Left cardiac atrium (tissue), 4 donors: ENCODE results near the gene IL6ST. TPM values are rescaled to one million over a fixed set of nuclear protein-coding genes. Genes with fewer than 3 reads are reported as not detected.
A peak's percentile ranks its signal among the peaks of the same experiment; 100 is the strongest.

Experiments used
- ATAC-seq, 2 donors: fragments of 200-7000 bp; cut with Tn5 transposase; one replicate each; pipeline ENCODE4 v1.9.1; 2020; ENCODE audit warnings: mild to moderate bottlenecking in 2 of 2, moderate library complexity in 2 of 2
- DNase-seq: peaks from one replicate; pipeline ENCODE4 v3.0.0-alpha.2; 2020
- intact Hi-C, 2 donors: fragments of 100-400 bp; cut with DNase I; formaldehyde crosslinking; loops; one replicate each; pipeline versions ENCODE4 v1.14.1 to v1.15.1; 2022 to 2023
- total RNA-seq, 2 donors: library from RNA; stranded (reverse); fragmentation: NEBNext Ultra II Directional; extraction: Animal tissue kit (Norgen Biotek cat#: 25700); gene quantifications; one replicate each; pipeline ENCODE4 v1.2.1, GENCODE V29; 2021
- donor health status: DM: no; HTN: yes; CAD: no.
- donor health status: DM: no; HTN: yes; CAD: no; lungs with severe emphysema.
- donor health status: DM: yes; HTN: yes; CAD: no.
- donor health status: Dilated cardiomyopathy.

IL6ST gene
- total RNA-seq, 2 donors from 2014 or later: 204 to 261 TPM

DNA sequence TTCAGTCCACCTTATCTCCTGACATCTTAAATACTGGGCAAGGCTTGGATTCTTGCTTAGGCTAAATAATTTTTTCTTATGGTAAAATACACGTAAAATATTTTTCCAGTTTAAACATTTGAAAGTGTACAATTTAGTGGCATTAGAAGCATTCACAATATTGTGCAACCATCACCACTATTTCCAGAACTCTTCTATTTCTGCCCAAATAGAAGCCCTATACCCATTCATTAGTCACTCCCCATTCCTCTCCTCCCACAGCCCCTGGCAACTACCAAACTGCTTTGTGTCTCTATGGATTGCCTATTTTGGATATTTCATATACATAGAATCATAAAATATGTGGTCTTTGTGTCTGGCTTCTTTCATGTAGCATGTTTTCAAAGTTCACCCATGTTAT is 86.0 kb downstream of the IL6ST start:
- intact Hi-C loops: no loop called here
- ATAC-seq (no peak), DNase-seq (no peak)

DNA sequence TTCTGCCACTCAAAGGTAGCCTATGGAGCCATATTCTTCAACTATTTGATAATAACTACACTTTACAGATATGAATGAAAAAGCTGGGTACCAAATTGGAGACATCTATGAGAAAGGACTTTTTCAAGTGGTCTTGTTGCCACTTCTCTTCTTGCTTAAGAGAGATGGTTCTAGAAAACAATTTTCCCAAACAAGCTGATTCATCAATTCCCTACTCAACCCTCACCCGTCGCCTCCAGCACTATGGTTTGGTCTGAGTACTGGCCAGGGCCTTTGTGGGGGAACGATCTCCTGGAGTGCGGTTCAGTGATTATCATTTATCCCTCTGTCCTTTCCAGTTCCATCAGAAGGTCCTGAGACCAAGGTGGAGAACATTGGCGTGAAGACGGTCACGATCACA is 86.8 kb downstream of the IL6ST start:
- intact Hi-C loops: no loop called here
- no peak for DNase-seq
- ATAC-seq: no peak

DNA sequence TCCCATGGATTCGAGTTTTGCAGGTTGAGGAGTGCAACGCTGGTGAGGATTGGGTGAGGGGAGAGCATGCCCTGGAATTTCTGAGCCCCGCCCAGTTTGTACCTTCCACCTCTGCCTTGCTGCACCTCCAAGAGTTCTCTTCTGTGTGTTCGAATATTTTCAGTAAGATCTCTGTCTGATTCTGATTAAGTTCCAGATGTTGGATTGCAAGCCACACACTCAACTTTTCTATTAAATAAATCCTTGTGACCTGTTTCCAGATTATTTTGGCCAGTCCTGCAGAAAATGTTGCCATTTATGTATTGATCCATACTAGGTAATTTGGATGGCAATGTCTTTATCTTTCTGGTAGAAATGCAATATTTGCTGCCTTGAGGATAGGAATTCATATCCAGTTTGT is 89.5 kb downstream of the IL6ST start:
- ATAC-seq: no peak
- DNase-seq: no peak
- intact Hi-C loops: no loop called here

DNA sequence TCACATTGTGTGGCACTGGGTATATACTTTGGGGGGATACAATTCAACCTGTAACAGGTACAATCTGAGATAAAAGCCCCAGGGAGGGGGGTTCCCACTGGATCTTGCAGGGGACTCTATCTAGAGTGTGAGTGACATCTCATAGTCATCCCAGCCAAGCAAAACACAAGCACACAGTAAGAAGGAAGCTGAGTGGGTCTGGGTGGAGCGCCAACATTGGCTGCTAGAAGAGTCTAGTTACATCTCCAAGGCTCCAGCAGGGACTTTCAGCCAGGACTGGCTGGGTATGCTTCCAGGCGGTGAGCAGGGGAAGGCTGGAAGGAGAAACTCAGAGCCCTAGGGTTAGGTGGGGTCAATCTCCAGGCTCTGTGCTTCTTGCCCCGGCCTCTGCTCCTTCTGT is 90.6 kb downstream of the IL6ST start:
- DNase-seq (peak; percentile 68), ATAC-seq (peak; percentile 50 to 82)
- intact Hi-C loops: no loop called here

DNA sequence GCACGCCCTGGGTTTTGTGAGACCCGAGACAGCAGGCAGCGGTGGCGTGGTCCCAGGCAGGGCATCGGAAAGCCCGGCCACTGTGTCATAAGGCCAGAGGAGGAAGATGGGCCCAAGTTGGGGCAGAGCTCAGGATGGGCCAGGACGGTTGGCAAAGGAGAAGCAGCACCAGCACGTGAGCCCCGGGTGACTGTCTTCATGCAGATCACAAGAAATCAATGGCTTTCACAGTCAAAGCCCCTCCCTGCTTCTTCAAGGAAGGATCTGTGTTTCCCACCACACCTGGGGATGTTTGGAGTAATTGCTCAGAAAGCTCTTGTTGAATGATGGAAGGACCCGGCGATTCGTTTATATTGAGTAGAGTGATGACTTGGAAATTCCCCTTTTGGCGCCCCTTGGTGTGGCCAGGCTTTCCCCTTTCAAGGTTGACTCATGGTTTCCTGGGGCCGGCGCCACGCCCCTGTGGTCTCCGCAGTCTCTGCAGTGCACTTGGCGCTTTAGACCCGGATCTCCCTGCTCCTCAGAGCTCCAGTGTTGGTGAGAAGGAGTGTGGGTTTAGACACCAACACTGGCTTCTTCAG is 91.6 kb downstream of the IL6ST start:
- peak in 1 of 2 donors; percentile 62 for ATAC-seq
- DNase-seq: peak; percentile 36
- intact Hi-C loops: no loop called here

DNA sequence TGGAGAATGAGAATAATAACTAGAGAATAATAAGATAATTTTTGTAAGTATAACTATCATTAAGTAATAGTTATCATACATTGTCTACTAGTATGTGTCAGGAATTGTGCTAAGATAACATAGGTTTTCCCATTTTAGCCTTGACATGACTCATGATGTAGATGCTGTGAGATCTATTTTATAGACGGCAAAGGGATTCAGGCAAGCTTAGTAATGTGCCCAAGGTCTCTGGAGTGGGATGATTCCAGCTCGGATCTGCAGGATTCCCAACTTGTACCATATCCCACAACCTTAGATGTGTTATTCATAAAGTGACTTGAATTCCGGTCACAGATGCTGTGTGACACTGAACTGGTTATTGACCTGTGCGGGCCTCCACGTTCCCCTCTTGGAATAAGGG is 92.1 kb downstream of the IL6ST start:
- no peak for ATAC-seq
- no peak for DNase-seq
- intact Hi-C loops: no loop called here

DNA sequence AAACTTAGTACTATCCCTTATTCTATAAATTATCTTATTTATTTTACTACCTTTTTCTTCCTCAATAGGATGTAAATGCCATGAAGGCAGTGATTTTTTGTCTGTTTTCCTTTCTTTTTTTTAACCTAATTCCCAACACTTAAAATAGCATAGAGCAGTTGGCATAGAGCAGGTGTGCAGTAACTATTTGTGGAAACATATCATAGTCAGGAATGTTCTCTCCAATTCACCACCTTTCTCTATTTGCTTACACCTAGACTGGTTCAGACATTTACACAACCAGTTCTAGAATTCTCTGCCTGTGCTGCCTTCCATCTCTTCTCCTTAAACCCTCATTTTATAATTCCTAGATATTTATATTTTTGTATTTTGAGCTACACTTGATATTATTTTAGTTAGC is 94.0 kb downstream of the IL6ST start:
- ATAC-seq: no peak
- DNase-seq: no peak
- intact Hi-C loops: no loop called here

DNA sequence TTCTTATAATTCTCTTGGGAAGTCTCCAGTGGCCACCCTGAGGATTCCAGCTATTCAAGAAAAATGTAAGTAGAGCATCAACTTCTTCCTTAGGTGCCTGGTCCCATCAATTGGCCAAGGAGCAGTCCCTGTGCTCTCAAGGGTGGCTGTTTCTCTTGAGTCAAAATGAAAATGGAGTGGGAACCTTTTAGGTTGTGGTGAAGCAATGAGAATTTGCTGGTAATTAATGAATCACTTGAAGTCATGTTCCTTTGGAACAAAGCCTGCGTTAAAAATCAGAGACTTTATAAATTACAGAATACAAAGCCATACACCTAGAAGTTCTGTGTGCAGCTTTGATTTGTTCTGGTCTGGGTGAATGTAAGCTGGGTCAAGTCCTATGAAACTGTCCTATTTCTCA is 94.7 kb downstream of the IL6ST start:
- intact Hi-C loops: no loop called here
- DNase-seq: no peak
- no peak for ATAC-seq

DNA sequence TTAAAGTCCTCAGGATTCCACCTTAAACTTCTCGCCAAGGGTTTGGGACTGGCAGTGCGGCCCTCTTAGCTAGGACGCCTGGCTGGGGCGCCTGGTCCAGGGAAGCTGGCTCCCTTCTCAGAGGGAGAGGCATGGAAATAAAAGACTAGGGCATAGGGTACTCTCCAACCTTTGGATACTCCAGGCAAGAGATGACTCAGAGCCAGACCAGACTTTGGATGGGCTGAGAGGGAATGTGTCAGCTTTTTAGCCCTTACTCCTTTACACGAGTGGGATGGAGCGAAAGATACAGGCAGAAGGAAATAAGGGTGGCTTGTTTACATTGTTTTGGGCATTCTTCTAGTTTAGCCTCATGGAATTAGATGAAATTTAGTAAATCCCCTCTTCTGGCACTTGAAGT is 95.4 kb downstream of the IL6ST start:
- intact Hi-C loops: no loop called here
- no peak for DNase-seq
- ATAC-seq: peak in 1 of 2 donors; percentile 52

DNA sequence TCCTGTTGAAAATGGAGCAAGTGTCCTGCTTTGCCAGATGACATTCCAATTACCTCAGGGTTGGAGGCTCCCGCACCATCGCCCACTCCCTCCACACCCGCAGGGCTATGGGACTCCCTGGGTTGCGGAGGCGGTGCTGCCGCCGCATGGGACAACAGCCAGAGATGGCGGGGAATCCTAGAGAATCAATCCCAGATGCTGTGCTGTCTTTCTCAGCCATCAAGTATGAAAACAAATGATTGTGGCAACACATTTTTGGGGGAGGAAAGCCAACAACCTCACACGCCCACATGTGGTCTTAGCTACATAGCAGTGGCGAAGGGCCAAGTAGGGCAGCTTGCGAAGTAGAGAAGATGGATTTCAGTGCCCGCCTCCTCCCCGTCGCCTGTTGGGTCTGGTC is 96.9 kb downstream of the IL6ST start:
- DNase-seq (peak; percentile 56), ATAC-seq (peak; percentile 53 to 89)
- intact Hi-C loops: no loop called here

DNA sequence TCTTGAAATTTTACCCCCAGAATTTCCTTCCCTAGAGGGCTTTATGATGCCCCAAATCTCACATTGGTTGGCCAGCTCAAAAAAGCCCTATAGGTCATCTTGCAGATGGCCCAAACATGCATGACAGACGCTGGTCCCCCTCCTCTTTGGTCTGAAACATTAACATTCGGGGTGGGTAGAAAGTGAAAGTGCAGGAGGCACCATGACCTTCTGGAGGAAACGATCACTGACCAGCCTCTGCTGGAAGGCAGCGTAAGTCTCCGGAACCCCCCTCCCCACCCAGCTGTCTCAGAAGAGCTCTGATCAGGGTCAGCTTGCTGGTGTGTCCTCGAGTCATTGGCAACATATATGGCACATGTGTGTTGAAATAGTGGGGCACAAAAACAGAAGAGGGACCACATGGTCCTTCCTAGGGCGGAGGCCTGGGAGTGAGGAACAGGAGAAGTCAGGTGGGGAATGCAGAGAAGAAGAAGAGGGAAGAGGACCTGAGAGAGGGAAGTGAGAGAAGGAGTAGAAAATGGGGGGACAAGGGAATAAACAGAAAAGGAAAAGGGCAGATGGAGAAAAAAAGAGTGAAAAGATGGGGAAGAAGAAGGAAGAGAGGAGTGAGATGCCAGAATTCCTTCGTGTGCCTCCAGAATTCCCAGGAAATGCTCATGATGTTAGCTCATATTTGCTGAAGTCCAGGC is 97.4 kb downstream of the IL6ST start:
- intact Hi-C loops: no loop called here
- no peak for DNase-seq
- ATAC-seq: no peak

DNA sequence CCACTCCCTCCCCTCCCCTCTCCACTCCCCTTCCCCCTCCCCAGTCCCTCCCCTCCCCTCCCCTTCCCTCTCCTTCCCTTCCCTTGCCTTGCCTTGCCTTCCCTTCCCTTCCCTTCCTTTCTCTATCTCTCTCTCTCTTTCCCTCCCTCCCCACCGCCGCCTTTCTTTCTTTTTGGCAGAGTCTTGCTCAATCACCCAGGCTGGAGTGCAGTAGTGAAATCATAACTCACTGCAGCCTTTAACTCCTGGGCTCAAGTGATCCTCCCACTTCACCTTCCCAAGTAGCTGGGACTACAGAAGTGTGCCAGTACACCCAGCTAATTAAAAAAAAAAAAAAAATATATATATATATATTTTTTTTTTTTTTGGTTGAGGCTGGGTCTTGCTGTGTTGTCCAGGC is 98.1 kb downstream of the IL6ST start:
- intact Hi-C loops: no loop called here
- DNase-seq: no peak
- no peak for ATAC-seq

DNA sequence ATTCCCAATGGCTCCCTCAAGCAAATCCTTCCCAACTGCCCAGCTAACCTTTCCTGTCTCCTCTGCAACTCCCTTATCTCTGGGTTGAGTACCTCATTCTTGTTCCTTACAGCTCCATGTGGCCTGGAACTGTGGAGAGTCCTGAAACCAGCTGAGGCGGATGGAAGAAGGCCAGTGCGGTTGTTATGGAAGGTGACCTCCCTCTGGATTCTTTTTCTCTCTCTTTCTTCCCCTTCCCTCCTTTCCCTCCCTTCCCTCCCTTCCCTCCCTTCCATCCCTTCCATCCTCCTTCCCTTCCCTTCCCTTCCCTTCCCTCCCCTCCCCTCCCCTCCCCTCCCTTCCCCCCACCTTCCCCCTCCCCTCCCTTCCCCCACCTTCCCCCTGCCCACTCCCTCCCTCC is 98.5 kb downstream of the IL6ST start:
- ATAC-seq (no peak), DNase-seq (no peak)
- intact Hi-C loops: no loop called here

DNA sequence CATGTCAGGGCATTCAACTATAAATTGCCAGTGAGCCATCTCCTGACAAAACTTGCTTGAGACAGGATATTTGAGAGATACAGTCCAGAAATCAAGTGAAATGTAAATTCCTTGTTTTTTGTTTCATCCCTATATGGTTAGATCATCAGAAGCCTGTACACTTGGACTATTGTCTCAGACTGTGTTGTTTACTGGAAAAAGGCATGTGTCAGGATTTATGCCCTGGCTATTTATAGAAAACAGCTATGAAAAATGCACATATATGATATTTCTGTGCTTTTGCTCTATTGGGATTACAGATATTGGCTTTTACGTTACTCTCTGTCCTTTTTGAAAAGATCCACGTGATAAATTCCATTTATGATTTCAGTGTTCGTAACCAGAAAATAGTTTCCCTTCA is 99.4 kb downstream of the IL6ST start:
- no peak for ATAC-seq
- intact Hi-C loops: no loop called here
- DNase-seq: no peak

DNA sequence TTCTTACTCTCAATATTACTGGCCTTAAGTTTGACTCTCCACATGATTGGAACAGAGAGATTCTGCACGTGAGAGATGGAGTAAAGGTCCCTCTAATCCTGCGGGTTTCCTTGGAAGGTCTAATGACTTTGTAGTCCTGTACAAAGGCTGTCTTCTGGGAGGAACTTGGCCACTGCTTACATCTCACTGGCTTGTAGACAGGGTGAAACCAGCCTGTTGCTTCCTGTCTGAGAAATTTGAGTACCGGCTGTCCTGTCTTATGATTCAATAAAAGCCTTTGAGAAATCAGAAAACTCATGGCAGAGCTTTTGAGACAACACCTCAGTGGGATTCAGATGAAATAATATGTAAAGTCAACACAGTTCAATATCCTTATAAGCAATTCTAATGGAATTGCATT is 100.6 kb downstream of the IL6ST start:
- intact Hi-C loops: no loop called here
- no peak for DNase-seq
- no peak for ATAC-seq

DNA sequence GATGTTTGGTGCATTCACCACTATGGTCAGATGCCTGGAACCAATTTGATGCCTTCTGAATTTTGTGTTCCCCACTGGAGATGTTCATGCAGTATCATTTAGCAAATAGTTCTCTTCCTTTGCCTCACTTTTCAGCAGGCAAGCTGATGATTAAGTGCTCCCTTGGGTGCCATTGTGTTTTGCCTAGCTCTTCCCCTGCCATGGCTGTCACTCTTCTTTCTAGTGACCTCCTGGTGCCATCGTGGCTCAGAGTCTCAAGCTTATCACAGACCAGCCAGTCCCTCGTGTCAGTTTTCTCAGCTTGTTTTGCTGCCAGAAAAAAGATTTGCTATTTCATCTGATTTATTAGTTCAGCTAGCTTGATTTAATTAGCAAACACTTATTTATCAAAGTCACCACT is 102.3 kb downstream of the IL6ST start:
- intact Hi-C loops: no loop called here
- no peak for DNase-seq
- no peak for ATAC-seq

DNA sequence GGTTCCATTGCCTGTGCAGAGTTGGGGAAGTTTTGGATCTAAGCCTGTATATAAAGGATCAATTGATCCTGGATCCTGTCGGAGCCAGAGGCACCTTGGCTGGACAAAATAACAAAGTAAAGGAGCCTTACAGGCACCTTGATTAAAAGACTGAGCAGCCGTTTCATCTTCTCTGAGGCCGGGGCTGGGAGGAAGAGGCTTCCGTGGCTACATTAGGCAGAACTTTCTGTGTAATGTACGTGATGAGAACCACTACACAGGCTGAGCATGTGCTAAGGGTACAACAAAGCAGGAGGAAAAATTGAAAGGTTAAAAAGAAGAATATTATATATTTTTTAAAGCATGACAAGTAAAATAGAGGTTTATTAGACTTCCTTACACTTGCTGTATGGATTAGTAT is 106.6 kb downstream of the IL6ST start:
- no peak for ATAC-seq
- DNase-seq: no peak
- intact Hi-C loops: no loop called here

DNA sequence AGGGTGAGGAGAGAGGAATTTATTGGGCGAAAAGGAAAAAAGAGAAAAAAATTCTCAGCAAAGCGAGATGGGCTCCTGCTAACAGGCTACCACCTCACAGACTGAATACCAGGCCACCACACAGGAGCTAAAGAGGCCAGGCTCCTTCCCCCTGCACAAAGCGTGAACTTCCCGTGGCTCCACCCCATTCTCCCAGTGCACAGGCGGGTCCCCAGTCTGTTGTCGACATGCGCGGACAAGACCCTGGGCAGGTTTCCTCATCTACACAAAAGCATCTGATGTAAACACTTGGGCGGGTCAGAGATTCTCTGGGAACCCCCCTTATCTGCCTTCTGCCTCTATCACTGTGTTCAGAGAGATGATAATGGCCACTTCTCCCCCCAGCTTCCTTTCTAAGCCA is 109.4 kb downstream of the IL6ST start:
- intact Hi-C loops: no loop called here
- ATAC-seq (no peak), DNase-seq (no peak)
